ENCODE data around the gene RNF224.
"Not testable (repeated sequence)": the region's sequence is repeated elsewhere in the genome, so short reads cannot be mapped to it uniquely, and the experiment has no call there.

RNF224 gene

DNA sequence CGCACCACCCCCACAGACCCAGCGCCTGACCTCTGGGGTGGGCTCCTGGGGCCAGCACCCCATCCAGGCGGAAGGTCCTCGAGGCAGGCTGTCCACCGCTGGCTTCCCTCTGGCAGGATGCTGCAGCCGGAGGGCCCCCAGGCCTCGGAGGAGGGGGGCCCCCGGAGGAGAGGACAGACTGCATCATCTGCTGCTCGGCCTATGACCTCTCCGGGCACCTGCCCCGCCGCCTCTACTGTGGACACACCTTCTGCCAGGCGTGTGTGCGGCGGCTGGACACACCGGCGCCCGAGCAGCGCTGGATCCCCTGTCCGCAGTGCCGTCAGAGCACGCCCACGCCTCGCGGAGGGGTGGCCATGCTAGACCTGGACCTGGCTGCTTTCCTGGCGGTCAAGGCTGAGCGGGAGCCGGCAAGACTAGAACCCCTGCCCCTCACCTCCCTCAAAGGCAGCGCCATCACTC lies 1.2 kb downstream of the RNF224 start:
- DNase-seq (ENCODE audit: low spot score): no peak

DNA sequence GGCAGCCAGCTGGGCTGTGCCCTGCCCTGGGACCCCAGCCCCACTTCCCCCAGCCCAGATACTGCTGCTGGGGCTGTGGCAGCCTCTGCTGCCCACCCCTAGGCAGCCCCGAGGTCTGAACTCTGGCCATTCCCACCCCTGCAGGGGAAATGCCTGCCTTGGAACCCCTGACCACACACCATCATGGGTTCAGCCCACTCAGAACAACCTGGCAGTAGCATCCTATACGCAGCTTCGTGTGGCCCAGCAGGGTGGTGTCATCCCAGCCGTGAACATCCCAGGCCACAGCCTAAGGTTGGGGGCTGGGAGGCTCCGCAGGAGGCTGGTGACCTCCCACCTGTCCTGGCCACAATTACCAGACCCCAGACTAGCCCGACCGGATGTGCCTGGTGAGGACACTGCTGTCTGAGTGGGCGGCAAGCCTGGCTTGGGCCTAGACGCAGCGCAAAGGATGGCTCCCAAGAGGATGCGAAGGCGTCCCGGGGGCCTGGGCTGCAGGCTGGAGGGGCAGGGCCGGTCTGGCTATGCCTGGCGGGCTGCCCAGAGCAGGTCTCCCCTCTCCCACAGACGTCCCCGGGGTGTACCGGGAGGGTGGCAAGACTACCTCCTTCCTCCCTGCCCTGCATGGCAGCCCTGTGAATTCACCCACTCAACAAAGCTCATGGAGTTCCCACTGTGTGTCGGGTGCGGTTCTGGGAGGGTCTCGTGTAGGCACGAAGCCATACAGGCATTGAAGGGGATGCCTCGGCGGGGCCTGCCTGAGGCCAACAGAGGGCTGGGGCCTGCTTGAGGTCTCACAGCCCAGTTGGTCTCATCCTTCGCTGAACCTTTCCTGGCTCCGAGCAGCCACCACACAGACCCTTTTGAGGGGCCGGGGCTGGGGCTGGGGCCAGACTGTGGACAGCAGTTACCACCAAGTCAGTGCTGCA lies 1.9 kb downstream of the RNF224 start:
- DNase-seq (ENCODE audit: low spot score): no peak

DNA sequence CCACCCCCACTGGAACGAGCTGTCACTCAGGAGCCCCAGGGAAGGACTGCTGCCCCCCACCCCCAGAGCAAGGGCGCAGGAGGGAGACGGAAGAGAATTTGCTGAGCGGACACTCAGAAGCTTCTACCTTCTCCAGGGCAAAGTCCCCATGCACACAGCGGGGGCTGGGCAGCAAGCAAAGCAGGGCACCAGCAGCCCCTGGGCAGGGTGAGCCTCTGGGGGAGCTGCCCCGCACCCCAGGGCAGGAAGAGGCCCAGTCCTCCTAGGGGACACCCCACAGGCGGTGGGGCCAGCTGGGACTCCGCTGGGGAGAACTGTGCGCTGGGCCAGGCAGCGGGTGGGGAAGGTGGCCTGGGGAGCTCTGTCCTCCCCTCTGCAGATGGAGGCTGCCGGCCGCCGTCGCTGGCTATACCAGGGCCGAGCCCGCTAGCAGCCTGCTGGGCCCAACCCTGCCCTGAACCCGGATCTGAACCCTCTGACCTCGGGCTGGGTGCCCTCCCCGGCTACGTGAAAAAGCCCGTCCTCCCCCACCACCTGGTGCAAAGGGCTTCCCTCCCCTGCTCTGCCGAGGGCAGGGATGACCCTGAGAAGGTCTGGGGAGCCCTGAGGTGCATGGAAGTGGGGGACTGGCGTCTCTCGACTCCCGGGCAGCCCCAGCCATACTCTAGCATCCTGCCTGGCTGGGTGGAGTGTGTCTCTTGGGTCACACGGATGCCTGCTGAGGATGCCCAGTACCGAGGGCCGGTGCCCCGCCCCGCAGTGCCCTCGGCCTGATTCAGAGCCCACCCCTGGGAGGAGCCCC lies 2.8 kb downstream of the RNF224 start:
- DNase-seq (ENCODE audit: low spot score): no peak

DNA sequence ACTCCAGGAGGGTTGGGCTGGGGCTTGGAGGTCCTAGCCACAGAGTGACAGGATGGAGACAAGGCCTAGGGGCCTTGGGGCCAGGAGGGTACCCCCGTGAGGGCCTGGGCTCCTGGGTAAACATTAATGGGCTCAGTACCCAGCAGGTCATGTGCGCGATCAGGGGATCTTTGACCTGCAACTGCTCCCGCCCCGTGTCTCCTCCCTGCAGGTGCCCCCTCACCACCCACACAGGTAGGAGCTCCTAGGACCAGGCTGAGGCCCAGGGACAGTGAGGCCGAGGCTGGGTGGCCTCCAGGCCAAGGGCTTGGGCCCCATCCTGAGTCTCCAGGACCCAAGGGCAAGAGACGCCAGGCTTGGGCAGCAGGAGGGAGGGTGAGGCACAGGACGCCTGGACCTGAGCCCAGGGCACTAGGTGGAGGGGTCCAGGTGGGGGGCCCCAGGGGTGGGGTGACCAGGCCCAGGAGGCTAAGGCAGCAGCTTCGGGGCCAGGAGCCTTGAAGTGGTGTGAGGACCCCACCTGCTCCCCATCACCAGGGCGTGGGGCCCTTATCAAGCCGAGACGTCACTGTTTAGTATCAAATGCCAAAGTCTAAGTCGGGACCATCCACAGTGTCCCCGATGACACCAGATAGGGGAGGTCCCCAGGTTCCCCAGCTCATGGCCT lies 3.5 kb downstream of the RNF224 start, which contains the start of gene SLC34A3:
Gene SLC34A3, plus strand, starts transcription at position 197 of the 667 bp plus-strand sequence. CDS start 802 bp downstream, outside the sequence.
- no peak for DNase-seq (ENCODE audit: low spot score)

DNA sequence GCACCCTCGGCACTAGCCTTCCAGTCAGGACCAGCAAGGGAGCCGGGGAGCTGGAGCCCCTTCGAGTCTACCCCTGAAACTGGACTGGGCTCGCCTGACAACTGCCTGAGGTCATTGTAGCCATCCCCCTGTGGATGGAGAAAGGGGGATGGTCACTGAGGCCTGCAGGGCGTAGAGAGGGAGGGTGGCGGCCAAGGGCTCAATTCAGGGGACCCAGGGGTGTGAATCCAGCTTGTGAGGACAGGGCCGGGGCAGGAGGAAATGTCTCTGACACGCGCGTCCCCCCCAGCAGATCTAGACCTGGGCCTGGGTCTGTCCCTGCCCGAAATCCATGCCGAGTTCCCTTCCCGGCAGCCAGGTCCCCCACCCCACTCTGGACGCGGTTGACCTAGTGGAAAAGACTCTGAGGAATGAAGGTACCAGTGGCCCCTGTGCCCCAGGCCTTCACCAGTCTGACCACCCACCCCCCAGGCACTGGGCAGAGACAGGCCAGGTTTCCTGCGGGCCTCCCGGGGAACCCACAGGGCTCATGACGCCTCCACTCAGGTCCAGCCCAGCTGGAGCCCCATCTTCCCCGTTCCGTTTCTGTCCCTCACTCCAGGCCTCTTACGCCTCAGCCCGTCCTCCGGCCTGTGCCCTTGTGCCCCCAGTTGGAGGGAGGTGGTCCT lies 4.2 kb downstream of the RNF224 start:
- no peak for DNase-seq (ENCODE audit: low spot score)

DNA sequence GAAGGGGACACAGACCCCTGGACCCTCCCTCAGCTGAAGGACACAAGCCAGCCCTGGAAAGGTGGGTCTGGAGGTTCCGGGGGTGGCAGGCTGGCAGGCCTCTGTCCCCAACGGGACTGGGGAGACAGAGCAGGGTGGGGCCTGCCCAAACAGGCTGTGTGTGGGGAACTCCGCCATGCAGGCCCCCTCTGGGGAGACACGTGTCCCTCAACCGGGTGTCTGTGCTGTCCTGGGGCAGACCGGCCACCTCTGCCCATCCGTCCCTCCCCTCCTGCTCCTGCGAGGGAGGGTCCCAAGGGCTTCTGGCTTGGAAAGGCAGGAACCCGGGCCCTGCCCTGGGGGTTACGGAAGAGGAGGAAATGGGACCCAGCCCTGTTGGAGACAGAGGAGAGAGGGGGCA lies 4.8 kb downstream of the RNF224 start:
- no peak for DNase-seq (ENCODE audit: low spot score)

DNA sequence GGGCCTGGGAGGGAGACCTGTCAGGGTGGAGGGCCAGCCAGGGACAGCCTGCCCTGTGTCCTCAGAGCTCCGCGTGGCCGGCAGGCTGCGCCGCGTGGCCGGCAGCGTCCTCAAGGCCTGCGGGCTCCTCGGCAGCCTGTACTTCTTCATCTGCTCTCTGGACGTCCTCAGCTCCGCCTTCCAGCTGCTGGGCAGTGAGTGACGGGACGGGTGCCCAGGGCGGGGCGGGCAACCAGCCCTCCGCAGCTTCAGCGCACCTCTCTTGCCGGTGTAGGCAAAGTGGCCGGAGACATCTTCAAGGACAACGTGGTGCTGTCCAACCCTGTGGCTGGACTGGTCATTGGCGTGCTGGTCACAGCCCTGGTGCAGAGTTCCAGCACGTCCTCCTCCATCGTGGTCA lies 5.2 kb downstream of the RNF224 start:
- DNase-seq (ENCODE audit: low spot score): no peak

DNA sequence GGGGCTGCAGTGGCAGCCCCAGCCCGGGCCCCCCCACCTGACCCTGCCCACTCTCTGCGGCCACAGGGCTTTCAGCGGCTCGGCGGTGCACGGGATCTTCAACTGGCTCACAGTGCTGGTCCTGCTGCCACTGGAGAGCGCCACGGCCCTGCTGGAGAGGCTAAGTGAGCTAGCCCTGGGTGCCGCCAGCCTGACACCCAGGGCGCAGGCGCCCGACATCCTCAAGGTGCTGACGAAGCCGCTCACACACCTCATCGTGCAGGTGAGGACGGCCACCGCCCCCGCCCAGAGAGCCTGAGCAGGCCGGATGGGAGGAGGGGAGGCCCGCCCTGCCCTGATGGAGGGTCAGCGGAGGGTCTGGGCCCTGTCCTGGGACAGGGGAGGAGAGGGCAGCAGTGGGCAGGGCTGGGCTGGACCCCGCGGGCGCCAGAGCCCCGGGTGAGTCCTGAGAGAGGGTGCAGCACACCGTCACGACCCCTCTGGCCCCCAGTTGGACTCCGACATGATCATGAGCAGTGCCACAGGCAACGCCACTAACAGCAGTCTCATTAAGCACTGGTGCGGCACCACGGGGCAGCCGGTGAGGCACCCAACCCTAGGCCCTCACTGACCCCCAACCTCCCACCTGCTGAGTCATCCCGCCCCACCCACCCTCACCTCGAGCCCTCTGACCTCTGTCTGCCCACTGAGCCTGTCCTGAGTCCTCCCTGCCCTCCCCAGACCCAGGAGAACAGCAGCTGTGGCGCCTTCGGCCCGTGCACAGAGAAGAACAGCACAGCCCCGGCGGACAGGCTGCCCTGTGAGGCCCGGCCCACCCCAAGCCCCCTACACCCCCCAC lies 6.1 kb downstream of the RNF224 start:
- no peak for DNase-seq (ENCODE audit: low spot score)

DNA sequence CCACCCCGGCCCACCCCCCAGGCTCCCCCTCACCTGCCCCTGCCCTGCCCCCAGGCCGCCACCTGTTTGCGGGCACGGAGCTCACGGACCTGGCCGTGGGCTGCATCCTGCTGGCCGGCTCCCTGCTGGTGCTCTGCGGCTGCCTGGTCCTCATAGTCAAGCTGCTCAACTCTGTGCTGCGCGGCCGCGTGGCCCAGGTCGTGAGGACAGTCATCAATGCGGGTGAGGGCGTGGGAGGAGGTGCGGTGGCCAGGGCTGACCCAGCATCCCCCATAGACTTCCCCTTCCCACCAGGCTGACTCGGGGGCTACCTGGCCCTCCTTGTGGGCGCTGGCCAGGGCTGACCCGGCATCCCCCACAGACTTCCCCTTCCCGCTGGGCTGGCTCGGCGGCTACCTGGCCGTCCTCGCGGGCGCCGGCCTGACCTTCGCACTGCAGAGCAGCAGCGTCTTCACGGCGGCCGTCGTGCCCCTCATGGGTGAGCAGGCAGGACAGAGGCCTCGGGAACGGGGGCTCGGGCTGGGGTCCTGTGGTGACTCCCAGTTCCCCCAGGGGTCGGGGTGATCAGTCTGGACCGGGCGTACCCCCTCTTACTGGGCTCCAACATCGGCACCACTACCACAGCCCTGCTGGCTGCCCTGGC lies 6.9 kb downstream of the RNF224 start:
- DNase-seq (ENCODE audit: low spot score): no peak

DNA sequence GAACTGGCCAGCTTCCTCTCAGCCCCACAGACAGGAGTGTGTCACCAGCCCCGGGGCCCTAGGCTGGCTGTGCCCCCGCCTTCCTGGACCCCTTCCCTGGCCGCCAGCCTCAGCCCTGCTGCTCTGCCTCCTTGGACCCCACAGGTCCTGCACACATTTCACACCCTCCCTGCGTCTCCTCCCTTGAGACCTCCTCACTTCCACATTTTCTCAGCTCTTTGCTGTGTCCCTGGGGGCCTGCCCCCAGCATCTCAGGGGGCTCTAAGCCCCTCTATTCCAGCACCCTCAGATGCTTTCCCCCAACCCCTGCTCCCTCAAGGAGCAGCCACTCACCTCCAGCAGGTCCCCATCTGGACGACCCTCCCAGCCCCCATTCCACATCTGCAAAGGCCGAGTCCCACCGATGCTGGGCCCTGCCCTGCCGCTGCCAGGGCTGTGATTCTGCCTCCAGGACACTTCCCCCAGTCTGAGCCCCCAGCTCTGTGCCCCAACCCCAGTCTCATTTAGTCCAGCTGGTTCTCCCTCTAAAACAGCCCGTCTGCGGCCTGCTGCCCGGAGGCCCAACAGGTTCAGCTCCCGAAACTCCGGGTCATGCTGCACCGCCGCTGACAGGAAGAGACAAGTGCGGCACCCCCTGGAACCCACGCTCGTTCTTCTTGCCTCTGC lies 7.6 kb downstream of the RNF224 start:
- no peak for DNase-seq (ENCODE audit: low spot score)

DNA sequence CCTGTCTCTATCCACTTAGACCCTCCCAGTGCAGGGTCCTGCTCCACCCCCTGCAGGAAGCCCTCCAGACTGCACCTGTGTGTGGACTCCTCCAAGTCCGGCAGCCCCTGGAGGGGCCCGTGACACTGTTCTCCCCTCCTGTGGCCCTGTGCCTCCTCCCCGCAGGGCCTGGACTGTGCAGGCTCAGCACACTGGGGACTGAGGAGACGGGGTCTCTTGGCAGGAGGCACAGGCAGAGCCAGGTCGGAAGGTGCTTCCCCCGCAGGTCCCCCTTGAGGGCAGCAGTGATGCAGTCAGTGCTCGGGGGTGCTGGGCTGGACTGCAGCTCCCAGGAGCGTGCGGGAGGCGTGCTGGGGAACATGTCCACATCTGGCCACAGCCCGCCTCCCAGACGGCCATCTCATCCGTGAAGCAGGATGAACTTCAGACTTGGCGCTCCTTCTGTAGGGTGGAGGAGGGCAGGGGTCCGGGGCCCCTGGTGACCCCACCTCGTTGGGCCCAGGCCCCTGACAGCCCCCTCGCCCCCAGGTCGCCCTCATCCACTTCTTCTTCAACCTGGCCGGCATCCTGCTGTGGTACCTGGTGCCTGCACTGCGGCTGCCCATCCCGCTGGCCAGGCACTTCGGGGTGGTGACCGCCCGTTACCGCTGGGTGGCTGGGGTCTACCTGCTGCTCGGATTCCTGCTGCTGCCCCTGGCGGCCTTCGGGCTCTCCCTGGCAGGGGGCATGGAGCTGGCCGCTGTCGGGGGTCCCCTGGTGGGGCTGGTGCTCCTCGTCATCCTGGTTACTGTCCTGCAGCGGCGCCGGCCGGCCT lies 8.3 kb downstream of the RNF224 start:
- DNase-seq (ENCODE audit: low spot score): no peak

DNA sequence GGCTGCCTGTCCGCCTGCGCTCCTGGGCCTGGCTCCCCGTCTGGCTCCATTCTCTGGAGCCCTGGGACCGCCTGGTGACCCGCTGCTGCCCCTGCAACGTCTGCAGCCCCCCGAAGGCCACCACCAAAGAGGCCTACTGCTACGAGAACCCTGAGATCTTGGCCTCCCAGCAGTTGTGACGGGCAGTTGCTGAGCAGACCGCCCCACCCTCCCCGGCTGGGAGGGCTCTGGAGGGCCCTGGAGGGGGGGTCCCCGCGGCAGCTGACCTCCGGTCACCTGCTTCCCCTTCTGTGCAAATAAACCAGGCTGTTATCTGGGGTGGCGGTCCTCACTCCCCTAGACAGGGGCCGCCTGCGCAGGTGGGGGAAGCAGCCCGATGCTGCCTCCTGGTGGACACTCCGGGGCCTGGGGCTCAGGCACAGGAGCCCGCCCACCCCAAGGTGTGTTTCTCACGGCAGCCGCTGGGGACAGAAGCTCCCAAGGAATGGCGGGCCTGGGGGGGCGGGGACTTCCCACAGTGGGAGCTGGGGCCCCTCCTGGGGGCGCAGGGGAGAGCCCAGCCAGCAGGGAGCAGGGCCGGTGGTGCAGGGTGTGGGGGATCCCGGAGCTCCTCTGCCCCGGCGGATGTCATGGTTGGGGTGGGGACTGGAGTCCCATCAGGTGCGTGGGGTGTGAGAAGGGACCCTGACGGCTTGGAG lies 9.1 kb downstream of the RNF224 start:
- peak; percentile 92 for DNase-seq (ENCODE audit: low spot score)

DNA sequence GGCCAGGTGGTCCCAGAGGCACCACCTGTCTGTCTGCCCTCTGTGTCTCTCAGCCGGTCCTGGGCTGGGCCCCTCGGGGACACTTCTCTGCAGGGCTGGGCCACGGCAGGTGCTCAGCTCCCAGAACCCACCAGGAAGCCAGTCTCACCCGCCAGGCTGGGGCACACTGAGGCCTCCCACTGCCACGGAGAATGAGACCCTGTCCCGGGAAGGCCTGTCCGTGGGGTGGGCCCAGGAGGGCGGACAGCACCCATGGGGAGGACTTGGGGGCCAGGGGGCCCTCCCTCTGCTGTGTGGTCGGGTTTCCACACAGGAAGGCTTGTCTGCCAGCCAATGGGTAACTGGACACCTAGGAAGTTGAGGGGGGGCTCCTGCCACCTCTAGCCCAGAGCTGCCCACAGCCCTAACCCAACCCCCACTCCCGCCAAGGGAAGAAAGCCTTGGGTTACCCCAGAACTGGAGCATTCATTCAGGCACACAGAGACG lies 9.7 kb downstream of the RNF224 start:
- DNase-seq (ENCODE audit: low spot score): no peak

DNA sequence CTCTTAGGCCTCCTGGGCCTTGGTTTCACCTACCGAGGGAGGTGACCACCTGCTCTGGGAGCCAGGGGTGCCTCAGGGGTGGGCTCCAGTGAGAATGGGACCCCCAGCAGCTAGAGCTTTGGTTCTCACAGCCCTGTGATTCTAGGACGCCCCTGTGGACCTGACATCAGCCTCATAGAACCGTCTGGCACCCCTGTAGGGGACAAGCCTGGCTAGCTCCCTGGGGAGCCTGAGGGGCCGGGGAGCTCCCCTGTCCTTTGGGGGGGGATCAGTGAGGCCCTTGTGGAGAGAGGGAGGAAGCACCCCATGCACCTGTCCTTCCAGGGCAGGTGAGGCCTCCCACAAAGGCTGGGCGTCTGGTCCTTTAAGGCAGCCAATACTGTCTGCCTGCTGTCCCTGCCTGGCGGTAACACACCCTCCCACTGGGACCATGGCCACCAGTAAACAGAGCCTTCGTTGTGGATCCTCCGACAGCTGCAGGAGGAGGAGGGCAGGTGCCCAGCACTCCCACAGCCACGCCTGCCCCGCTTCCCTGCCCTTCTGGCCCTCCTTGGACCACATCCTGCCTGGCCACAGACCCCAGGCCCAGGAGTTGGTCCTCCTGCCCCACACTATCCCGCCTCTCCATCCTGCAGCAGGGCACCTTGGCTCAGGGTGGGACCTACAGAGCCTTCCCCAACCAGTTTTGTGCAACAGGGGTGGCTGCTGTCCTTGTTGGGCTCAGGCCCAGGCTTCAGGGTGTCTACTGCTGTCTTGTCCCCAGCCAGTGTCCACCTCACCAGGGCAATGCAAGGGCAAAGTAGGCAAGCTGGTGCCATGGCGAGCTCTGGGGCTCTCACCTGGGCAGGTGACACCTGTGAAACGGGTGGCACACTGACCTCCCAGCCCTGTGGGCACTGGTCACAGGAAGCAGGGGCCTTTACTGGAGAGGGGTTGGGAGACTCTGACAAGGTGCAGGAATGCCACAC lies 10.7 kb downstream of the RNF224 start:
- DNase-seq (ENCODE audit: low spot score): no peak

DNA sequence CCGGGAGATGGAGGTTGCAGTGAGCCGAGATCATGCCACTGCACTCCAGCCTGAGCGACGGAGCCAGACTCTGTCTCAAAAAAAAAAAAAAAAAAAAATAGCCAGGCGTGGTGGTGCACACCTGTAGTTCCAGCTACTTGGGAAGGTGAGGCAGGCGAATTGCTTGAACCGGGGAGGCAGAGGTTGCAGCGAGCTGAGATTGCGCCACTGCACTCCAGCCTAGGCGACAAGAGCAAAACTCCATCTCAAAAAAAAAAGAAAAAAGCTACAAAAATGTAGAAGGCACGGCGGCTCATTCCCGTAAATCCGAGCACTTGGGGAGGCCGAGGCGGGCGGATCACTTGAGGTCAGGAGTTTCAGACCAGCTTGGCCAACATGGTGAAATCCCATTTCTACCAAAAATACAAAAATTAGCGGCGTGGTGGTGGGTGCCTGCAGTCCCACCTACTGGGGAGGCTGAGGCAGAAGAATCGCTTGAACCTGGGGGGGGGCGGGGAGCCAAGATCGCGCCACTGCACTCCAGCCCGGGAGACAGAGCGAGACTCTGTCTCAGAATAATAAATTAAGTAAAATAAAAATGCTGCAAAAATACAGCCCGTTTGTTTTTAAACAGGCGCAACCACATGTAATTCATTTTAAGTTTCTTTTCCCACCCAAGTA lies 12.4 kb downstream of the RNF224 start:
- DNase-seq (ENCODE audit: low spot score): not testable (repeated sequence)

DNA sequence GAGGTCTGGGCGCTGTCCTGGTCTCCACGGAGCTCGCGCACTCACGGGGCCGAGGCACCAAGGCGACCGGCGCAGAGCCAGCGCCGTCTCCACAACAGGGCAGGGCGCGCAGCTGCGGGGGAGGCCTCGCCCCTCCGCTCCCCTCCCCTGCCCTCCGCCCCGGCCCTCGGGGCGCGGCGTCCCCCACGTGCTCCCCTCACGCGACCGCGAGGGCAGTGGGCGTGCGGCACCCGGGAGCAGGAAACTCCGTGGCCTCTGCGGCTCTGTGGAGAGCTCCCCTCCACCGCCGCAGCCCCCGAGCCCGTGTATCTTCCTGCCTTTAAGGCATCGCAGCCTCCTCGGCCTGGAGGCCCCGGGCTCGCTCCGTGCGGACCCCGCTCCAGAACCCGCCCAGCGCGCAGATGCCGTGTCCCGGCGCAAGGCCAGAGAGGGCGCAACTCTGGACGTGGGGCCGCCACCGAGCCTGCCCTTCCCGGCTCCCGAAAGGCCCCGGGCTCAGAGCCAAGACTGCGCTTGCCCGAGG lies 13.1 kb downstream of the RNF224 start:
- DNase-seq (ENCODE audit: low spot score): peak; percentile 64

Data from activated CD4-positive, alpha-beta T cell treated with anti-CD3 and anti-CD28 coated beads, Interleukin-2, Interleukin-4, amounts not matched to agents 100 ng/mL and 50 ng/mL, durations not matched to agents 16 hours and 8 hours (primary cell).